H1 (cell line): ENCODE data around the gene GDI2. TPM values are rescaled to one million over a fixed set of nuclear protein-coding genes. Genes with fewer than 3 reads are reported as not detected.

Experiments
- CTCF ChIA-PET: fragments of 300-600 bp; sonication (Branson Sonifier 250); formaldehyde crosslinking; loops from one replicate; lab custom pipeline; 2021; ENCODE audit not compliant: partially characterized antibody; lab: Charles Lee
- POLR2A ChIA-PET: fragments of 300-600 bp; sonication (Branson Sonifier 250); formaldehyde crosslinking; loops from one replicate; lab custom pipeline; 2021; ENCODE audit warnings: inconsistent platforms; ENCODE audit not compliant: partially characterized antibody; lab: Charles Lee
- DNase-seq, 2 experiments: peaks; one replicate each; pipeline versions ENCODE4 v3.0.0 to v3.0.0-alpha.2; 2010 to 2022; ENCODE audit warnings: low spot score in 2 of 2, low read depth in 1 of 2, mixed read lengths in 1 of 2
- FAIRE-seq: peaks from 2 replicates; lab custom pipeline; 2011; peaks lifted over from hg19 to GRCh38; lab: Jason Lieb, UNC
- H2AFZ ChIP-seq: 2 replicates; pipeline ENCODE4 v1.8.1; 2012; ENCODE audit warnings: low read length, inconsistent platforms
- H2AK5ac ChIP-seq: 2 replicates; pipeline ENCODE4 v1.6.1; 2013; ENCODE audit warnings: low read depth, low read length
- H2BK120ac ChIP-seq: replicated peaks from 2 replicates; pipeline ENCODE3; 2013; ENCODE audit warnings: low read depth, low read length, inconsistent platforms
- H2BK12ac ChIP-seq: 2 replicates; pipeline ENCODE4 v1.6.1; 2013; ENCODE audit warnings: low read depth, low read length
- H2BK15ac ChIP-seq: 2 replicates; pipeline ENCODE4 v1.6.1; 2013; ENCODE audit warnings: low read length
- H2BK20ac ChIP-seq: 2 replicates; pipeline ENCODE4 v1.6.1; 2013; ENCODE audit warnings: low read length
- H2BK5ac ChIP-seq: 2 replicates; pipeline ENCODE4 v1.6.1; 2013; ENCODE audit warnings: low read depth, low read length
- H3K14ac ChIP-seq: 2 replicates; pipeline ENCODE4 v1.6.1; 2013; ENCODE audit warnings: inconsistent platforms; ENCODE audit not compliant: insufficient read length
- H3K18ac ChIP-seq: 2 replicates; pipeline ENCODE4 v1.6.1; 2013; ENCODE audit warnings: low read length; ENCODE audit errors: extremely low read depth
- H3K23ac ChIP-seq: 2 replicates; pipeline ENCODE4 v1.6.1; 2013; ENCODE audit warnings: inconsistent platforms; ENCODE audit not compliant: insufficient read length
- H3K23me2 ChIP-seq: 2 replicates; pipeline ENCODE4 v1.6.1; 2013; ENCODE audit warnings: low read depth, low read length
- H3K27ac ChIP-seq: 2 replicates; pipeline ENCODE4 v1.6.1; 2011; ENCODE audit warnings: low read depth, low read length, inconsistent platforms
- H3K27me3 ChIP-seq, 4 experiments: replicated peaks in 1 of 4; 1 replicate in 1 of 4; 2 replicates in 3 of 4; pipeline versions ENCODE4 v1.6.1 to v1.8.1; 2011 to 2013; ENCODE audit warnings: low read length in 3 of 4, mild to moderate bottlenecking in 3 of 4, inconsistent platforms in 2 of 4, mixed read lengths in 2 of 4, moderate library complexity in 1 of 4; ENCODE audit not compliant: control insufficient read depth in 3 of 4, insufficient read depth in 3 of 4; ENCODE audit errors: extremely low read depth in 1 of 4
- H3K36me3 ChIP-seq, 4 experiments: 2 replicates each; pipeline versions ENCODE4 v1.6.1 to v1.8.1; 2011 to 2013; ENCODE audit warnings: mild to moderate bottlenecking in 4 of 4, low read length in 3 of 4, moderate library complexity in 2 of 4, control low read depth in 1 of 4, inconsistent platforms in 1 of 4; ENCODE audit not compliant: insufficient read depth in 4 of 4, control insufficient read depth in 2 of 4
- H3K4ac ChIP-seq: replicated peaks from 2 replicates; pipeline ENCODE3; 2013; ENCODE audit warnings: low read length, low read depth, mixed read lengths, inconsistent platforms; ENCODE audit not compliant: insufficient read length
- H3K4me1 ChIP-seq, 4 experiments: replicated peaks in 1 of 4; 1 replicate in 1 of 4; 2 replicates in 3 of 4; pipeline versions ENCODE4 v1.6.1 to v1.8.1; 2011 to 2013; ENCODE audit warnings: low read length in 3 of 4, inconsistent platforms in 2 of 4, mixed read lengths in 1 of 4; ENCODE audit not compliant: insufficient read depth in 4 of 4, control insufficient read depth in 3 of 4
- H3K4me2 ChIP-seq, 2 experiments: 2 replicates each; pipeline versions ENCODE4 v1.6.1 to v1.8.1; 2011 to 2013; ENCODE audit warnings: low read depth in 2 of 2, low read length in 2 of 2, control low read depth in 1 of 2, inconsistent platforms in 1 of 2, mild to moderate bottlenecking in 1 of 2; ENCODE audit not compliant: insufficient read depth in 1 of 2
- H3K4me3 ChIP-seq, 4 experiments: fragments of 200-600, 300-600 bp in 1 of 4; sonication (generic), shearing (Covaris generic), sonication (Bioruptor Twin) in 1 of 4; 2 replicates each; pipeline versions ENCODE4 v1.5.1 to v1.8.1; 2011 to 2016; ENCODE audit warnings: low read length in 4 of 4, low read depth in 3 of 4, control low read depth in 2 of 4, inconsistent platforms in 2 of 4, mild to moderate bottlenecking in 2 of 4, mixed read lengths in 1 of 4, moderate library complexity in 1 of 4; ENCODE audit not compliant: insufficient read depth in 2 of 4; ENCODE audit errors: extremely low read depth in 1 of 4
- H3K56ac ChIP-seq: replicated peaks from 2 replicates; pipeline ENCODE3; 2013; ENCODE audit warnings: low read depth, mild to moderate bottlenecking, mixed read lengths, low read length, inconsistent platforms; ENCODE audit not compliant: insufficient read length
- H3K79me1 ChIP-seq: 2 replicates; pipeline ENCODE4 v1.6.1; 2013; ENCODE audit warnings: low read depth, low read length, control low read depth
- H3K79me2 ChIP-seq, 2 experiments: 2 replicates each; pipeline versions ENCODE4 v1.6.1 to v1.8.1; 2012 to 2013; ENCODE audit warnings: low read length in 2 of 2, mild to moderate bottlenecking in 2 of 2, inconsistent platforms in 1 of 2; ENCODE audit not compliant: insufficient read depth in 2 of 2, control insufficient read depth in 1 of 2
- H3K9ac ChIP-seq, 4 experiments: replicated peaks in 1 of 4; 1 replicate in 1 of 4; 2 replicates in 3 of 4; pipeline versions ENCODE4 v1.6.1 to v1.8.1; 2011 to 2013; ENCODE audit warnings: low read depth in 3 of 4, low read length in 3 of 4, control low read depth in 2 of 4, mild to moderate bottlenecking in 2 of 4, moderate library complexity in 2 of 4, inconsistent platforms in 1 of 4; ENCODE audit errors: extremely low read depth in 1 of 4
- H3K9me3 ChIP-seq, 2 experiments: 2 replicates each; pipeline versions ENCODE4 v1.6.1 to v1.8.1; 2012 to 2013; ENCODE audit warnings: mild to moderate bottlenecking in 2 of 2, moderate library complexity in 2 of 2, control low read depth in 1 of 2, inconsistent platforms in 1 of 2, low read depth in 1 of 2, low read length in 1 of 2, mixed read lengths in 1 of 2; ENCODE audit not compliant: insufficient read depth in 2 of 2
- H4K20me1 ChIP-seq, 2 experiments: replicated peaks in 1 of 2; 2 replicates each; pipeline versions ENCODE3 to v1.8.1; 2011 to 2013; ENCODE audit warnings: inconsistent platforms in 2 of 2, low read length in 2 of 2, mild to moderate bottlenecking in 1 of 2; ENCODE audit not compliant: insufficient read depth in 2 of 2, control insufficient read depth in 1 of 2
- H4K5ac ChIP-seq: 2 replicates; pipeline ENCODE4 v1.6.1; 2013; ENCODE audit warnings: low read length, low read depth, mixed read lengths, inconsistent platforms; ENCODE audit not compliant: insufficient read length
- H4K8ac ChIP-seq: 2 replicates; pipeline ENCODE4 v1.8.0; 2013; ENCODE audit warnings: mild to moderate bottlenecking, moderate library complexity, low read length, inconsistent platforms; ENCODE audit not compliant: insufficient read depth; ENCODE audit errors: extremely low read depth
- H4K91ac ChIP-seq: replicated peaks from 2 replicates; pipeline ENCODE3; 2013; ENCODE audit warnings: low read length, mixed read lengths, inconsistent platforms; ENCODE audit not compliant: insufficient read length
- ATF3 ChIP-seq: IDR thresholded peaks from 2 replicates; pipeline ENCODE4 v1.6.1; 2011; ENCODE audit warnings: low read depth, mild to moderate bottlenecking, low read length; ENCODE audit not compliant: insufficient read depth
- BACH1 ChIP-seq: IDR thresholded peaks from 2 replicates; pipeline ENCODE4 v1.6.1; 2012; ENCODE audit warnings: low read length, improper control_type of control experiment
- E2F6 ChIP-seq: IDR thresholded peaks from 2 replicates; pipeline ENCODE4 v1.6.1; 2012; ENCODE audit warnings: inconsistent platforms
- KDM5A ChIP-seq: fragments of 200-600 bp; IDR thresholded peaks from 2 replicates; pipeline ENCODE4 v1.7.1; 2012; ENCODE audit warnings: mild to moderate bottlenecking, low read length, inconsistent platforms, mixed read lengths
- MAFK ChIP-seq: IDR thresholded peaks from 2 replicates; pipeline ENCODE4 v1.6.1; 2012; ENCODE audit warnings: low read depth, mild to moderate bottlenecking, improper control_type of control experiment, low read length
- PHF8 ChIP-seq: fragments of 200-600 bp; sonication (generic); conservative IDR thresholded peaks from 2 replicates; pipeline ENCODE4 v1.7.1; 2012; ENCODE audit warnings: low read depth, mild to moderate bottlenecking, inconsistent platforms, low read length, moderate library complexity
- POLR2A ChIP-seq, 2 experiments: IDR thresholded peaks; 1 replicate in 1 of 2; 2 replicates in 1 of 2; pipeline ENCODE4 v1.6.1; 2011; ENCODE audit warnings: low read depth in 2 of 2, low read length in 2 of 2, mild to moderate bottlenecking in 2 of 2; ENCODE audit errors: control extremely low read depth in 1 of 2
- TAF7 ChIP-seq: optimal IDR thresholded peaks from 2 replicates; pipeline ENCODE3; 2011; ENCODE audit warnings: low read depth, mild to moderate bottlenecking, inconsistent platforms, low read length, moderate library complexity, borderline replicate concordance
- TEAD4 ChIP-seq: IDR thresholded peaks from 2 replicates; pipeline ENCODE4 v1.6.1; 2012; ENCODE audit warnings: low read depth, low read length, inconsistent platforms, mixed read lengths
- WGBS, 2 experiments: shearing (Covaris generic) in 1 of 2; methylation state at CpG; one replicate each; pipeline versions ENCODE4 v1.1.6 to v1.1.7; 2013 to 2015; ENCODE audit warnings: low lambda C conversion rate in 2 of 2, mixed read lengths in 2 of 2, inconsistent platforms in 1 of 2, low coverage in 1 of 2, missing lambda C conversion rate in 1 of 2; ENCODE audit not compliant: insufficient replicate concordance in 2 of 2, insufficient coverage in 1 of 2, insufficient read length in 1 of 2; ENCODE audit errors: extremely low coverage in 1 of 2, missing lambda C conversion rate in 1 of 2; 5-methylcytosine and 5-hydroxymethylcytosine counted together
- polyA plus RNA-seq, 7 experiments: library from polyadenylated mRNA; depleted of rRNA in 3 of 7; stranded (reverse) in 5 of 7; unstranded in 2 of 7; fragments of >200 nt in 5 of 7; fragments of 200-250 nt in 2 of 7; gene quantifications; 1 replicate in 5 of 7; 2 replicates in 1 of 7; 4 replicates in 1 of 7; pipeline versions ENCODE4 v1.2.1 to v1.2.3, GENCODE V29; 2011 to 2013; ENCODE audit warnings: missing spikeins in 2 of 7, mixed read lengths in 2 of 7
- total RNA-seq: library from RNA; stranded (reverse); fragmentation: NEBNext Ultra II Directional; extraction: Animal tissue kit (Norgen Biotek cat#: 25700); gene quantifications from 2 replicates; pipeline ENCODE4 v1.2.1, GENCODE V29; 2021

GDI2 gene
- total and polyA plus RNA-seq, 2 of the 8 experiments (the other 6 are each of a cell fraction or from before 2014, with no cell fraction given): 168 to 385 TPM

GRCh38 chr10:5814110-5815107 lies 1.2 kb upstream of the GDI2 start:
- no peak overlapping the region for H3K23ac ChIP-seq
- peak overlapping the region; percentile 90 for H3K27ac ChIP-seq
- no peak overlapping the region for H2BK120ac ChIP-seq
- CTCF ChIA-PET: no interaction called here
- H2AFZ ChIP-seq: no peak overlapping the region
- H3K27me3 ChIP-seq: no peaks in the 10 kb centered on the region
- no peak overlapping the region for H4K8ac ChIP-seq
- H3K4me1 ChIP-seq: peaks cover 0 to 3% (median 0%) of the 10 kb centered on the region in 4 experiments; a peak in 1 of 7 replicates
- H3K4me2 ChIP-seq: peak overlapping the region; percentile 73 to 81
- H2AK5ac ChIP-seq: peak overlapping the region; percentile 61; the same call in 1 of the 2 replicates
- H4K20me1 ChIP-seq: peaks cover 10 to 16% of the 10 kb centered on the region in 2 experiments
- peak overlapping the region; percentile 7 for H3K56ac ChIP-seq
- H3K36me3 ChIP-seq: no peaks in the 10 kb centered on the region; a peak in 1 of 8 replicates
- H3K18ac ChIP-seq: 0 out of 2 replicates have a peak overlapping the region, but pooled peaks have one; percentile 68
- POLR2A ChIA-PET: interaction anchor here (0.8 to 2.6 kb wide), 17 partner anchors 9 to 75 kb away, joined by 3 to 22 read pairs (median 6); partner anchors contain the start of genes ANKRD16 and FBH1
- WGBS, 2 experiments: 34% methylated on average over 11 of the region's 12 CpGs; no CpG with 5 or more reads in 1 of the 2 experiments
- H3K79me1 ChIP-seq: no peaks in the 10 kb centered on the region; the same call in 1 of the 2 replicates
- H4K5ac ChIP-seq: peak overlapping the region; percentile 20
- no peak for DNase-seq
- FAIRE-seq: no peak
- H3K9me3 ChIP-seq: no peaks in the 10 kb centered on the region
- H2BK5ac ChIP-seq: peak overlapping the region; percentile 73; the same call in 1 of the 2 replicates
- H3K23me2 ChIP-seq: peaks cover 6% of the 10 kb centered on the region
- H4K91ac ChIP-seq: peak overlapping the region; percentile 23
- no peak overlapping the region for H2BK15ac ChIP-seq
- no peak overlapping the region for H2BK20ac ChIP-seq
- no peak overlapping the region for H3K14ac ChIP-seq
- H3K4me3 ChIP-seq: peak overlapping the region; percentile 61 to 98 (median 92)
- H3K9ac ChIP-seq: peak overlapping the region; percentile 94 to 99 (median 96)
- H2BK12ac ChIP-seq: no peak overlapping the region; the same call in 1 of the 2 replicates
- no peak overlapping the region for H3K4ac ChIP-seq
- peaks cover 30 to 48% of the 10 kb centered on the region in 2 experiments for H3K79me2 ChIP-seq
- peak; percentile 25; the same call in 1 of the 2 replicates for TF ChIP-seq E2F6
- no peak for TF ChIP-seq TEAD4
- peak in 1 of 2 experiments; percentile 24; a peak in 1 of 3 replicates for TF ChIP-seq POLR2A (IDR thresholded peaks at IDR 0.05; ENCODE audit: control extremely low read depth in 1 of 2, low read depth in 2 of 2, low read length in 2 of 2)
- no peak; the same call in 1 of the 2 replicates for TF ChIP-seq PHF8
- TF ChIP-seq MAFK: peak; percentile 96
- TF ChIP-seq TAF7: no peak
- TF ChIP-seq BACH1: peak; percentile 70; the same call in 1 of the 2 replicates
- TF ChIP-seq KDM5A: no peak
- TF ChIP-seq ATF3: no peak
